H1 (cell line): Measurements from ENCODE around the gene ZNF316. TPM values are rescaled to one million over a fixed set of nuclear protein-coding genes. Genes with fewer than 3 reads are reported as not detected.

Experiments
- CTCF ChIA-PET: fragments of 300-600 bp; sonication (Branson Sonifier 250); formaldehyde crosslinking; loops from one replicate; lab custom pipeline; 2021; ENCODE audit not compliant: partially characterized antibody; lab: Charles Lee
- POLR2A ChIA-PET: fragments of 300-600 bp; sonication (Branson Sonifier 250); formaldehyde crosslinking; loops from one replicate; lab custom pipeline; 2021; ENCODE audit warnings: inconsistent platforms; ENCODE audit not compliant: partially characterized antibody; lab: Charles Lee
- DNase-seq, 2 experiments: peaks; one replicate each; pipeline versions ENCODE4 v3.0.0 to v3.0.0-alpha.2; 2010 to 2022; ENCODE audit warnings: low spot score in 2 of 2, low read depth in 1 of 2, mixed read lengths in 1 of 2
- FAIRE-seq: peaks from 2 replicates; lab custom pipeline; 2011; peaks lifted over from hg19 to GRCh38; lab: Jason Lieb, UNC
- H2AFZ ChIP-seq: 2 replicates; pipeline ENCODE4 v1.8.1; 2012; ENCODE audit warnings: low read length, inconsistent platforms
- H2AK5ac ChIP-seq: 2 replicates; pipeline ENCODE4 v1.6.1; 2013; ENCODE audit warnings: low read depth, low read length
- H2BK120ac ChIP-seq: replicated peaks from 2 replicates; pipeline ENCODE3; 2013; ENCODE audit warnings: low read depth, low read length, inconsistent platforms
- H2BK12ac ChIP-seq: 2 replicates; pipeline ENCODE4 v1.6.1; 2013; ENCODE audit warnings: low read depth, low read length
- H2BK15ac ChIP-seq: 2 replicates; pipeline ENCODE4 v1.6.1; 2013; ENCODE audit warnings: low read length
- H2BK20ac ChIP-seq: 2 replicates; pipeline ENCODE4 v1.6.1; 2013; ENCODE audit warnings: low read length
- H2BK5ac ChIP-seq: 2 replicates; pipeline ENCODE4 v1.6.1; 2013; ENCODE audit warnings: low read depth, low read length
- H3K14ac ChIP-seq: 2 replicates; pipeline ENCODE4 v1.6.1; 2013; ENCODE audit warnings: inconsistent platforms; ENCODE audit not compliant: insufficient read length
- H3K18ac ChIP-seq: 2 replicates; pipeline ENCODE4 v1.6.1; 2013; ENCODE audit warnings: low read length; ENCODE audit errors: extremely low read depth
- H3K23ac ChIP-seq: 2 replicates; pipeline ENCODE4 v1.6.1; 2013; ENCODE audit warnings: inconsistent platforms; ENCODE audit not compliant: insufficient read length
- H3K23me2 ChIP-seq: 2 replicates; pipeline ENCODE4 v1.6.1; 2013; ENCODE audit warnings: low read depth, low read length
- H3K27ac ChIP-seq: 2 replicates; pipeline ENCODE4 v1.6.1; 2011; ENCODE audit warnings: low read depth, low read length, inconsistent platforms
- H3K27me3 ChIP-seq, 4 experiments: replicated peaks in 1 of 4; 1 replicate in 1 of 4; 2 replicates in 3 of 4; pipeline versions ENCODE4 v1.6.1 to v1.8.1; 2011 to 2013; ENCODE audit warnings: low read length in 3 of 4, mild to moderate bottlenecking in 3 of 4, inconsistent platforms in 2 of 4, mixed read lengths in 2 of 4, moderate library complexity in 1 of 4; ENCODE audit not compliant: control insufficient read depth in 3 of 4, insufficient read depth in 3 of 4; ENCODE audit errors: extremely low read depth in 1 of 4
- H3K36me3 ChIP-seq, 4 experiments: 2 replicates each; pipeline versions ENCODE4 v1.6.1 to v1.8.1; 2011 to 2013; ENCODE audit warnings: mild to moderate bottlenecking in 4 of 4, low read length in 3 of 4, moderate library complexity in 2 of 4, control low read depth in 1 of 4, inconsistent platforms in 1 of 4; ENCODE audit not compliant: insufficient read depth in 4 of 4, control insufficient read depth in 2 of 4
- H3K4ac ChIP-seq: replicated peaks from 2 replicates; pipeline ENCODE3; 2013; ENCODE audit warnings: low read length, low read depth, mixed read lengths, inconsistent platforms; ENCODE audit not compliant: insufficient read length
- H3K4me1 ChIP-seq, 4 experiments: replicated peaks in 1 of 4; 1 replicate in 1 of 4; 2 replicates in 3 of 4; pipeline versions ENCODE4 v1.6.1 to v1.8.1; 2011 to 2013; ENCODE audit warnings: low read length in 3 of 4, inconsistent platforms in 2 of 4, mixed read lengths in 1 of 4; ENCODE audit not compliant: insufficient read depth in 4 of 4, control insufficient read depth in 3 of 4
- H3K4me2 ChIP-seq, 2 experiments: 2 replicates each; pipeline versions ENCODE4 v1.6.1 to v1.8.1; 2011 to 2013; ENCODE audit warnings: low read depth in 2 of 2, low read length in 2 of 2, control low read depth in 1 of 2, inconsistent platforms in 1 of 2, mild to moderate bottlenecking in 1 of 2; ENCODE audit not compliant: insufficient read depth in 1 of 2
- H3K4me3 ChIP-seq, 4 experiments: fragments of 200-600, 300-600 bp in 1 of 4; sonication (generic), shearing (Covaris generic), sonication (Bioruptor Twin) in 1 of 4; 2 replicates each; pipeline versions ENCODE4 v1.5.1 to v1.8.1; 2011 to 2016; ENCODE audit warnings: low read length in 4 of 4, low read depth in 3 of 4, control low read depth in 2 of 4, inconsistent platforms in 2 of 4, mild to moderate bottlenecking in 2 of 4, mixed read lengths in 1 of 4, moderate library complexity in 1 of 4; ENCODE audit not compliant: insufficient read depth in 2 of 4; ENCODE audit errors: extremely low read depth in 1 of 4
- H3K56ac ChIP-seq: replicated peaks from 2 replicates; pipeline ENCODE3; 2013; ENCODE audit warnings: low read depth, mild to moderate bottlenecking, mixed read lengths, low read length, inconsistent platforms; ENCODE audit not compliant: insufficient read length
- H3K79me1 ChIP-seq: 2 replicates; pipeline ENCODE4 v1.6.1; 2013; ENCODE audit warnings: low read depth, low read length, control low read depth
- H3K79me2 ChIP-seq, 2 experiments: 2 replicates each; pipeline versions ENCODE4 v1.6.1 to v1.8.1; 2012 to 2013; ENCODE audit warnings: low read length in 2 of 2, mild to moderate bottlenecking in 2 of 2, inconsistent platforms in 1 of 2; ENCODE audit not compliant: insufficient read depth in 2 of 2, control insufficient read depth in 1 of 2
- H3K9ac ChIP-seq, 4 experiments: replicated peaks in 1 of 4; 1 replicate in 1 of 4; 2 replicates in 3 of 4; pipeline versions ENCODE4 v1.6.1 to v1.8.1; 2011 to 2013; ENCODE audit warnings: low read depth in 3 of 4, low read length in 3 of 4, control low read depth in 2 of 4, mild to moderate bottlenecking in 2 of 4, moderate library complexity in 2 of 4, inconsistent platforms in 1 of 4; ENCODE audit errors: extremely low read depth in 1 of 4
- H3K9me3 ChIP-seq, 2 experiments: 2 replicates each; pipeline versions ENCODE4 v1.6.1 to v1.8.1; 2012 to 2013; ENCODE audit warnings: mild to moderate bottlenecking in 2 of 2, moderate library complexity in 2 of 2, control low read depth in 1 of 2, inconsistent platforms in 1 of 2, low read depth in 1 of 2, low read length in 1 of 2, mixed read lengths in 1 of 2; ENCODE audit not compliant: insufficient read depth in 2 of 2
- H4K20me1 ChIP-seq, 2 experiments: replicated peaks in 1 of 2; 2 replicates each; pipeline versions ENCODE3 to v1.8.1; 2011 to 2013; ENCODE audit warnings: inconsistent platforms in 2 of 2, low read length in 2 of 2, mild to moderate bottlenecking in 1 of 2; ENCODE audit not compliant: insufficient read depth in 2 of 2, control insufficient read depth in 1 of 2
- H4K5ac ChIP-seq: 2 replicates; pipeline ENCODE4 v1.6.1; 2013; ENCODE audit warnings: low read length, low read depth, mixed read lengths, inconsistent platforms; ENCODE audit not compliant: insufficient read length
- H4K8ac ChIP-seq: 2 replicates; pipeline ENCODE4 v1.8.0; 2013; ENCODE audit warnings: mild to moderate bottlenecking, moderate library complexity, low read length, inconsistent platforms; ENCODE audit not compliant: insufficient read depth; ENCODE audit errors: extremely low read depth
- H4K91ac ChIP-seq: replicated peaks from 2 replicates; pipeline ENCODE3; 2013; ENCODE audit warnings: low read length, mixed read lengths, inconsistent platforms; ENCODE audit not compliant: insufficient read length
- GABPA ChIP-seq: IDR thresholded peaks from 2 replicates; pipeline ENCODE4 v1.6.1; 2011; ENCODE audit warnings: mild to moderate bottlenecking, low read length, moderate library complexity, borderline replicate concordance; ENCODE audit not compliant: insufficient read depth
- HDAC2 ChIP-seq, 2 experiments: fragments of 300-600 bp in 1 of 2; sonication (generic) in 1 of 2; IDR thresholded peaks; 2 replicates each; pipeline ENCODE4 v1.6.1; 2011 to 2012; ENCODE audit warnings: low read depth in 2 of 2, low read length in 2 of 2, mild to moderate bottlenecking in 2 of 2, moderate library complexity in 2 of 2, borderline replicate concordance in 1 of 2, inconsistent platforms in 1 of 2
- JUN ChIP-seq: IDR thresholded peaks from 2 replicates; pipeline ENCODE4 v1.6.1; 2011; ENCODE audit warnings: low read depth, mild to moderate bottlenecking, improper control_type of control experiment, low read length
- KDM4A ChIP-seq: IDR thresholded peaks from one replicate; pipeline ENCODE4 v1.7.1; 2012; ENCODE audit warnings: low read depth, mild to moderate bottlenecking, moderate library complexity, low read length, inconsistent platforms; ENCODE audit not compliant: severe bottlenecking
- SRF ChIP-seq: IDR thresholded peaks from 2 replicates; pipeline ENCODE4 v1.6.1; 2011; ENCODE audit warnings: mild to moderate bottlenecking, low read depth, low read length, moderate library complexity
- TAF1 ChIP-seq: IDR thresholded peaks from 2 replicates; pipeline ENCODE4 v1.6.1; 2011; ENCODE audit warnings: mild to moderate bottlenecking, low read depth, low read length
- TAF7 ChIP-seq: optimal IDR thresholded peaks from 2 replicates; pipeline ENCODE3; 2011; ENCODE audit warnings: low read depth, mild to moderate bottlenecking, inconsistent platforms, low read length, moderate library complexity, borderline replicate concordance
- TBP ChIP-seq: IDR thresholded peaks from 2 replicates; pipeline ENCODE4 v1.6.1; 2011; ENCODE audit warnings: low read depth, low read length, improper control_type of control experiment
- ZNF274 ChIP-seq: IDR thresholded peaks from 2 replicates; pipeline ENCODE4 v1.7.0; 2012; ENCODE audit warnings: low read length, borderline replicate concordance; ENCODE audit errors: extremely low read depth
- WGBS, 2 experiments: shearing (Covaris generic) in 1 of 2; methylation state at CpG; one replicate each; pipeline versions ENCODE4 v1.1.6 to v1.1.7; 2013 to 2015; ENCODE audit warnings: low lambda C conversion rate in 2 of 2, mixed read lengths in 2 of 2, inconsistent platforms in 1 of 2, low coverage in 1 of 2, missing lambda C conversion rate in 1 of 2; ENCODE audit not compliant: insufficient replicate concordance in 2 of 2, insufficient coverage in 1 of 2, insufficient read length in 1 of 2; ENCODE audit errors: extremely low coverage in 1 of 2, missing lambda C conversion rate in 1 of 2; 5-methylcytosine and 5-hydroxymethylcytosine counted together
- polyA plus RNA-seq, 7 experiments: library from polyadenylated mRNA; depleted of rRNA in 3 of 7; stranded (reverse) in 5 of 7; unstranded in 2 of 7; fragments of >200 nt in 5 of 7; fragments of 200-250 nt in 2 of 7; gene quantifications; 1 replicate in 5 of 7; 2 replicates in 1 of 7; 4 replicates in 1 of 7; pipeline versions ENCODE4 v1.2.1 to v1.2.3, GENCODE V29; 2011 to 2013; ENCODE audit warnings: missing spikeins in 2 of 7, mixed read lengths in 2 of 7
- total RNA-seq: library from RNA; stranded (reverse); fragmentation: NEBNext Ultra II Directional; extraction: Animal tissue kit (Norgen Biotek cat#: 25700); gene quantifications from 2 replicates; pipeline ENCODE4 v1.2.1, GENCODE V29; 2021
- TF ChIP-seq, protein P1 (sequence below): IDR thresholded peaks from 2 replicates; pipeline ENCODE4 v1.6.1; 2012; ENCODE audit warnings: inconsistent platforms

ZNF316 gene
- total and polyA plus RNA-seq, 2 of the 8 experiments (the other 6 are each of a cell fraction or from before 2014, with no cell fraction given) = 3.6 to 13.7 TPM

DNA sequence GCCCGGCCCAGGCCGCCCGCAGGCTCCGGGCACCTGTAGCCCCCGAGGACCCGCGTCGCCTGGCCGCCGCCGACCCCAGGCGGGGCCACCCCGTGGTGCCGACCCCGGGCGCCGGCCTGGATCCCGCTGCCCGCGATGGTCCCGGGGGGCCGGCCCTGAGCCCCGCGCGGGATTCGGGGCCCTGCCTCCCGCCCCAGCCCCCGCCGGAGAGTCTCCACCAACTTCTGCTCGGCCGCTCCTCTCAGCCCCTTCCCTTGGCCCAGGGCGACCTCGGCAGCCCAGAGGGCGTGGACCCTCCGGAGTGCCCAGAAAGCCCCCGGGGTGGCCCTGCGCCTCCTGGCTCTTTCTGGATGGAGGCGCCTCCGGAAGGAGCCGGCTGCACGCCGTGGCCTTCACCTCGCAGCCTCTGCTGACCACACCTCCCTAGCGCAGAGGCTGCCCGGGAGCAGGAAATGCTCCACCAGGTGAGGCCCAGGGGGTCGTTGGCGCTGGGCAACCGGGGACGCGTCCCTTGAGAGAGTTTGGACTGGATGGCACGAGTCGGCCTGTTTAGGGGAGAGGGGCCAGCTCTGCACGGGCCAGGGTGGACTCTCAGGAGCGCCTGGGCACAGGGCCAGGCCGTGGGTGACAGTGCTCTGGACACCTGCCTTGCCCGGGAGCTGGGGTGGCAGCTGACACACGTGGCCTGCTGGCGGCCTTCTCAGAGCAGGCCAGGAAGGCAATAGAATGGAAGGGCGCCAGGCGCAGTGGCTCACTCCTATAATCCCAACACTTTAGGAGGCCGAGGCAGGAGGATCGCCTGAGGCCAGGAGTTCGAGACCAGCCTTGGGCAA lies 21.2 kb upstream of the ZNF316 start:
- CTCF ChIA-PET = interaction anchor here (0.7 to 1.0 kb wide), 3 partner anchors 37 to 242 kb away, joined by 3 read pairs; no protein-coding TSS in a partner anchor
- H2AFZ ChIP-seq = no peak overlapping the region
- no peak overlapping the region for H3K27ac ChIP-seq
- TF ChIP-seq GABPA (no peak), HDAC2 (IDR thresholded peaks at IDR 0.05; ENCODE audit: borderline replicate concordance in 1 of 2, low read depth in 2 of 2, low read length in 2 of 2) (peak; percentile 25 to 77; a peak in 1 of 4 replicates), TAF1 (no peak), TBP (peak; percentile 22; the same call in 1 of the 2 replicates), KDM4A (no peak), SRF (no peak), TAF7 (no peak), ZNF274 (no peak), JUN (no peak)
- TF ChIP-seq, protein P1, sequence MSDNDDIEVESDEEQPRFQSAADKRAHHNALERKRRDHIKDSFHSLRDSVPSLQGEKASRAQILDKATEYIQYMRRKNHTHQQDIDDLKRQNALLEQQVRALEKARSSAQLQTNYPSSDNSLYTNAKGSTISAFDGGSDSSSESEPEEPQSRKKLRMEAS = peak; percentile 48

More for the DNA sequence above, 21.2 kb upstream of the ZNF316 start:
- no peak overlapping the region for H3K23ac ChIP-seq
- 0 out of 8 replicates have a peak, but pooled peaks cover 0 to 4% (median 1%) of the 10 kb centered on the region in 4 experiments for H3K36me3 ChIP-seq
- H4K20me1 ChIP-seq = peaks cover 0 to 1% of the 10 kb centered on the region in 2 experiments
- no peaks in the 10 kb centered on the region for H3K79me2 ChIP-seq
- no peak overlapping the region for H2BK12ac ChIP-seq
- H3K4ac ChIP-seq = no peak overlapping the region
- DNase-seq (peak in 1 of 2 experiments; percentile 77), FAIRE-seq (no peak)
- H3K56ac ChIP-seq = no peak overlapping the region
- peak overlapping the region; percentile 43 to 89 (median 63) for H3K4me3 ChIP-seq
- H3K27me3 ChIP-seq = peaks cover 0 to 4% (median 0%) of the 10 kb centered on the region in 4 experiments; a peak in 1 of 7 replicates
- no peak overlapping the region; the same call in 1 of the 2 replicates for H3K18ac ChIP-seq
- H4K5ac ChIP-seq = peak overlapping the region; percentile 33
- H2AK5ac ChIP-seq = 0 out of 2 replicates have a peak overlapping the region, but pooled peaks have one; percentile 32
- 36% methylated on average over 28 of the region's 63 CpGs; no CpG with 5 or more reads in 1 of the 2 experiments for WGBS, 2 experiments
- peaks cover 0 to 12% (median 7%) of the 10 kb centered on the region in 4 experiments; a peak in 5 of 7 replicates for H3K4me1 ChIP-seq
- H2BK20ac ChIP-seq = no peak overlapping the region
- peak overlapping the region; percentile 4 to 14 (median 10); a peak in 4 of 7 replicates for H3K9ac ChIP-seq
- no peak overlapping the region for H3K14ac ChIP-seq
- H3K4me2 ChIP-seq = peak overlapping the region; percentile 58 to 100
- peak overlapping the region; percentile 24; the same call in 1 of the 2 replicates for H2BK5ac ChIP-seq
- no peak overlapping the region; the same call in 1 of the 2 replicates for H2BK15ac ChIP-seq
- no peaks in the 10 kb centered on the region for H3K79me1 ChIP-seq
- no peaks in the 10 kb centered on the region for H3K9me3 ChIP-seq
- peaks cover 7% of the 10 kb centered on the region; the same call in 1 of the 2 replicates for H3K23me2 ChIP-seq
- H2BK120ac ChIP-seq = no peak overlapping the region
- POLR2A ChIA-PET = interaction anchor here (1.4 to 2.0 kb wide), 2 partner anchors 10 to 26 kb away, joined by 3 to 6 read pairs; partner anchors contain the start of gene INTS15
- H4K8ac ChIP-seq = peak overlapping the region; percentile 25; the same call in 1 of the 2 replicates
- no peak overlapping the region for H4K91ac ChIP-seq
